HepG2 (cell line): Measurements from ENCODE around the gene NFATC3. TPM values are rescaled to one million over a fixed set of nuclear protein-coding genes. Genes with fewer than 3 reads are reported as not detected.

ENCODE experiments used
- ATAC-seq: fragments of 200-7000 bp; cut with Tn5 transposase; 3 replicates; pipeline ENCODE4 v1.9.1; 2020; ENCODE audit warnings: mild to moderate bottlenecking, moderate library complexity
- BruUV-seq: library from RNA; stranded (reverse); fragments of 400-500 nt; replicated peaks from 2 replicates; lab custom pipeline; 2021; lab: Mats Ljungman, UMichigan
- CTCF ChIA-PET: fragments of 300-600 bp; formaldehyde crosslinking; extraction: SDS; loops from one replicate; lab custom pipeline; 2021; ENCODE audit warnings: low total read pairs, inconsistent platforms, low intra/inter-chr PET ratio; lab: Yijun Ruan, JAX
- POLR2A ChIA-PET: fragments of 350-600 bp; sonication (Branson Sonifier 250); formaldehyde crosslinking; loops from one replicate; lab custom pipeline; 2020; ENCODE audit warnings: antibody characterized with exemption, inconsistent platforms; lab: Yijun Ruan, JAX
- DNase-seq: peaks from one replicate; pipeline ENCODE4 v3.0.0-alpha.2; 2015; ENCODE audit warnings: low spot score
- FAIRE-seq: peaks from 3 replicates; lab custom pipeline; 2011; peaks lifted over from hg19 to GRCh38; lab: Jason Lieb, UNC
- H2AFZ ChIP-seq: one replicate; pipeline ENCODE4 v1.6.1; 2011; ENCODE audit warnings: low read length, inconsistent platforms
- H3K27ac ChIP-seq: fragments of 300-600 bp; 3 replicates; pipeline ENCODE4 v1.8.0; 2011; ENCODE audit warnings: mixed run types, mild to moderate bottlenecking, mixed read lengths, low read length, inconsistent platforms; ENCODE audit not compliant: insufficient read depth; ENCODE audit errors: extremely low read length
- H3K27me3 ChIP-seq, 2 experiments: fragments of 200-600 bp in 1 of 2; 2 replicates in 1 of 2; 3 replicates in 1 of 2; pipeline versions ENCODE4 v1.6.0 to v1.8.0; 2011; ENCODE audit warnings: low read length in 2 of 2, mild to moderate bottlenecking in 2 of 2, moderate library complexity in 2 of 2, inconsistent platforms in 1 of 2; ENCODE audit not compliant: insufficient read depth in 2 of 2, control insufficient read depth in 1 of 2
- H3K36me3 ChIP-seq, 2 experiments: fragments of 200-600 bp in 1 of 2; replicated peaks in 1 of 2; 2 replicates in 1 of 2; 3 replicates in 1 of 2; pipeline versions ENCODE4 v1.5.1 to v1.8.0; 2011; ENCODE audit warnings: low read length in 2 of 2, inconsistent platforms in 1 of 2; ENCODE audit not compliant: insufficient read depth in 2 of 2, control insufficient read depth in 1 of 2
- H3K4me1 ChIP-seq: 2 replicates; pipeline ENCODE4 v1.5.1; 2012; ENCODE audit warnings: low read length, inconsistent platforms; ENCODE audit not compliant: insufficient read depth
- H3K4me2 ChIP-seq: 2 replicates; pipeline ENCODE4 v1.6.0; 2011; ENCODE audit warnings: low read depth, low read length, inconsistent platforms
- H3K4me3 ChIP-seq, 3 experiments: fragments of 200-600 bp in 1 of 3; sonication (generic), shearing (Covaris generic) in 1 of 3; replicated peaks in 1 of 3; 2 replicates each; pipeline ENCODE4 v1.5.1; 2011 to 2016; ENCODE audit warnings: low read length in 3 of 3, inconsistent platforms in 2 of 3, low read depth in 2 of 3, mild to moderate bottlenecking in 2 of 3, control low read depth in 1 of 3, mixed read lengths in 1 of 3; ENCODE audit not compliant: insufficient read depth in 1 of 3
- H3K79me2 ChIP-seq: one replicate; pipeline ENCODE4 v1.6.1; 2011; ENCODE audit warnings: low read length, inconsistent platforms; ENCODE audit not compliant: insufficient read depth
- H3K9ac ChIP-seq: 2 replicates; pipeline ENCODE4 v1.6.0; 2011; ENCODE audit warnings: mild to moderate bottlenecking, low read depth, low read length, inconsistent platforms; ENCODE audit not compliant: insufficient read depth
- H3K9me3 ChIP-seq: 2 replicates; pipeline ENCODE4 v1.5.1; 2012; ENCODE audit warnings: mild to moderate bottlenecking, low read length
- H4K20me1 ChIP-seq: 2 replicates; pipeline ENCODE4 v1.6.0; 2011; ENCODE audit warnings: inconsistent platforms, mild to moderate bottlenecking, low read length, moderate library complexity; ENCODE audit not compliant: insufficient read depth
- CBX5 ChIP-seq: sonication (generic); formaldehyde crosslinking; IDR thresholded peaks from 2 replicates; pipeline ENCODE4 v1.4.0; 2020; ENCODE audit warnings: missing genetic modification reagents, borderline replicate concordance
- EZH2 ChIP-seq: conservative IDR thresholded peaks from 2 replicates; pipeline ENCODE4 v1.6.1; 2012; ENCODE audit warnings: mild to moderate bottlenecking, low read depth, low read length, moderate library complexity
- PHF20 ChIP-seq: sonication (generic); formaldehyde crosslinking; IDR thresholded peaks from 2 replicates; pipeline ENCODE4 v1.5.0; 2020; ENCODE audit warnings: mild to moderate bottlenecking, missing genetic modification reagents
- SALL2 ChIP-seq: sonication (generic); formaldehyde crosslinking; IDR thresholded peaks from 2 replicates; pipeline ENCODE4 v1.8.1; 2023; ENCODE audit warnings: mild to moderate bottlenecking, missing genetic modification reagents, inconsistent platforms
- YEATS2 ChIP-seq: sonication (generic); formaldehyde crosslinking; IDR thresholded peaks from 2 replicates; pipeline ENCODE4 v1.4.0; 2020; ENCODE audit warnings: missing genetic modification reagents, borderline replicate concordance
- ZBTB33 ChIP-seq: sonication (generic); formaldehyde crosslinking; IDR thresholded peaks from 2 replicates; pipeline ENCODE4 v1.4.0; 2020; ENCODE audit warnings: missing genetic modification reagents
- WGBS: methylation state at CpG from one replicate; pipeline ENCODE4 v1.1.6; 2017; ENCODE audit warnings: low lambda C conversion rate; 5-methylcytosine and 5-hydroxymethylcytosine counted together
- in situ Hi-C: cut with HindIII; loops from 2 replicates; pipeline ENCODE4 v1.10.0; 2017; ENCODE audit warnings: low pct_unique_long_range_greater_than_20kb; ENCODE audit not compliant: extremely low pct_ligation_motif_present
- intact Hi-C: fragments of 100-400 bp; cut with micrococcal nuclease; formaldehyde crosslinking; loops from one replicate; pipeline ENCODE4 v1.10.0; 2022; ENCODE audit not compliant: unreplicated experiment
- polyA plus RNA-seq, 8 experiments: library from polyadenylated mRNA; depleted of rRNA in 3 of 8; stranded (reverse) in 7 of 8; unstranded in 1 of 8; fragments of >200 nt; fragmentation: Illumina TruSeq in 4 of 8; extraction: Trizol in 4 of 8; gene quantifications; 2 replicates each; pipeline versions ENCODE4 v1.2.1 to v1.2.3, GENCODE V29; 2011 to 2016; ENCODE audit warnings: low read depth in 4 of 8, missing spikeins in 1 of 8, mixed read lengths in 1 of 8; ENCODE audit not compliant: insufficient read depth in 1 of 8
- total RNA-seq, 5 experiments: library from RNA; depleted of rRNA; stranded (reverse); fragments of >200 nt; fragmentation: Illumina TruSeq; extraction: Trizol; gene quantifications; 2 replicates each; pipeline ENCODE4 v1.2.3, GENCODE V29; 2016; ENCODE audit warnings: low read depth in 1 of 5

NFATC3 gene
- total and polyA plus RNA-seq, 2 of the 13 experiments (the other 11 are each of a cell fraction or from before 2014, with no cell fraction given), result 52.6 to 62.7 TPM

DNA sequence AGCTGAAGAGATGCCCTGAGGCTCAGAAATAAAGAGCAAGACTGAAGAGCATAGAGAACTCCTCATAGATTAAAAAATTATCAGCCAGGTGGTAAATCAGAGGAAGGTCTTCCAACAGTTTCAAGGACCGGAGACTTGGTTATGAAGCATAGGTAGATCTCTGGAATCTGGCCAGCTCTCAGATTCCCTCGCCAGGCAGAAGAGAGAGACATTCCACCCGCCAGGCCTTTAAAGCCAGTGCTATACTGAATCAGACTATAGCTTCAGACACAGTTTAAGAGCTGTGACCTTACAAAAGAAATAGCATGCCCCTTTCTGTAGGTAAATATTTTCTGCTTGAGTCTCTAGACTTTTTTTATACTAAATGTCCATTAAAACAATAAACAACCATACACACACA lies 70.3 kb downstream of the NFATC3 start:
- no peak overlapping the region for H2AFZ ChIP-seq
- in situ Hi-C loops (no loop called here), intact Hi-C loops (loop anchor here (10.0 kb wide), 1 partner anchor 61 kb away; no protein-coding TSS in a partner anchor)
- BruUV-seq, result no TSS peak
- no peaks in the 10 kb centered on the region for H3K79me2 ChIP-seq
- FAIRE-seq (no peak), ATAC-seq (peak; percentile 45), DNase-seq (peak; percentile 12)
- no peaks in the 10 kb centered on the region for H4K20me1 ChIP-seq
- TF ChIP-seq ZBTB33 (peak; percentile 62), SALL2 (CRISPR knock-in tag) (no peak), YEATS2 (CRISPR knock-in tag) (no peak), PHF20 (CRISPR knock-in tag) (no peak), EZH2 (no peak), CBX5 (CRISPR knock-in tag) (no peak)
- ChIA-PET POLR2A (no interaction called here), CTCF (no interaction called here)
- 86% methylated on average over 3 of the region's 3 CpGs for WGBS
- no peak overlapping the region for H3K4me2 ChIP-seq
- H3K9ac ChIP-seq, result no peak overlapping the region
- H3K9me3 ChIP-seq, result no peaks in the 10 kb centered on the region
- H3K4me3 ChIP-seq, result no peak overlapping the region
- no peaks in the 10 kb centered on the region for H3K27me3 ChIP-seq
- H3K36me3 ChIP-seq, result peaks cover 16 to 62% of the 10 kb centered on the region in 2 experiments
- H3K27ac ChIP-seq, result no peak overlapping the region
- no peaks in the 10 kb centered on the region for H3K4me1 ChIP-seq

- Histone ChIP-seq H3K27me3 (no peaks in the 10 kb centered on the region), H3K27ac (no peak overlapping the region), H3K4me2 (no peak overlapping the region), H3K9me3 (no peaks in the 10 kb centered on the region), H3K36me3 (peaks cover 28 to 59% of the 10 kb centered on the region in 2 experiments), H2AFZ (no peak overlapping the region), H3K4me3 (no peak overlapping the region), H3K9ac (no peak overlapping the region), H4K20me1 (no peaks in the 10 kb centered on the region), H3K4me1 (no peaks in the 10 kb centered on the region), H3K79me2 (no peaks in the 10 kb centered on the region)
- BruUV-seq, result no TSS peak
- intact Hi-C loops, result no loop called here
- ChIA-PET POLR2A (no interaction called here), CTCF (no interaction called here)
- no peak for FAIRE-seq
- in situ Hi-C loops, result no loop called here
- no peak for ATAC-seq
- DNase-seq, result no peak
- WGBS, result 93% methylated on average over 2 of the region's 2 CpGs
- no peak for TF ChIP-seq ZBTB33
Measured at GRCh38 chr16:68162413-68162812, 77.2 kb downstream of the NFATC3 start.
